GM18951 (cell line): ENCODE results near the gene ITPR3.

Source experiments
- POLR2A ChIP-seq: IDR thresholded peaks from 4 replicates; pipeline ENCODE4 v1.6.1; 2011; ENCODE audit warnings: mild to moderate bottlenecking; ENCODE audit not compliant: insufficient read length, insufficient read depth; ENCODE audit errors: extremely low read depth
- in situ Hi-C: fragments of 300-500 bp; cut with MboI; formaldehyde crosslinking; loops from one replicate; pipeline ENCODE4 v1.12.0; 2022; ENCODE audit warnings: low sequenced_read_pairs, mixed read lengths, inconsistent platforms; ENCODE audit not compliant: unreplicated experiment

The ITPR3 gene

DNA sequence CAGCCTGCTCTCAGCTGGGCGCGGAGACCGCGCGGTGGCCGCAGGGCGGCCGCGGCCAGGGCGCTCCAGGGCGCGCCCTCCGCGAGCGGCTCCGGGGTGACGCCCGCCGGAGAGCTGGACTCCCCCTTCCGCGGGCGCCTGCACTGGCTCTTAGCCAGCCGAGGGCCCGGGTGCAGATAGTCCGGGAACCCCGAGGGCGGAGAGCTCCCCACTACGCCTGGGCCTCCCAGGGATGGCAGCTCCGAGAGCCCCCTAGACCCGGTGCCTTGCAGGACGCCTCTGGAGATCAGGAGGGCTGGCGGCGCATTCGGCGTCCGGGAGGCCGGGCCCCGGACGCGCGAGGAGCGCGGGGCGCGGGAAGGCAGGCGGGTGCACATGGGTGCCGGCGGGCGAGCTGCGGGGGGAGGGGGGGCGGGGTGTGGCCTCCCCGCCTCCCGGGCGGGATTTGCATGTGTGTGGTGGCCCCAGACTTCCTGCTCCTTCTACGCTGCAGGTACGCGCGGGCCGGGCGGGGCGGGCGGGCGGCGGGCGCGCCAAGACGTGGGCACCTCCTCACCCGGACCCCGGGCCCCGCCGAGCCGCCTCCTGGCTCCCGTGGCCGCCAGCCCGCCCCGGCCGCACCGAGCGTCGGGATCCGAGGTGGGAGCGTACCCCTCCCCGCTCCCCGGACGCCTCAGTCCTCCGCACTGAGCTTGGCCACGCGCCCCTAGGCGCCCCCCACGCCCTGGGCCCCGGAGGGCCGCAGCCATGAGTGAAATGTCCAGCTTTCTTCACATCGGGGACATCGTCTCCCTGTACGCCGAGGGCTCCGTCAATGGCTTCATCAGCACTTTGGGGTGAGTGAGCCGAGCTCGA lies at the start of gene ITPR3:
ITPR3 (plus strand) TSS at position 467 of the 855 bp plus-strand sequence; CDS start at position 748, 281 bp downstream.
- in situ Hi-C loops, result no loop called here
- TF ChIP-seq POLR2A, result peak; percentile 73

DNA sequence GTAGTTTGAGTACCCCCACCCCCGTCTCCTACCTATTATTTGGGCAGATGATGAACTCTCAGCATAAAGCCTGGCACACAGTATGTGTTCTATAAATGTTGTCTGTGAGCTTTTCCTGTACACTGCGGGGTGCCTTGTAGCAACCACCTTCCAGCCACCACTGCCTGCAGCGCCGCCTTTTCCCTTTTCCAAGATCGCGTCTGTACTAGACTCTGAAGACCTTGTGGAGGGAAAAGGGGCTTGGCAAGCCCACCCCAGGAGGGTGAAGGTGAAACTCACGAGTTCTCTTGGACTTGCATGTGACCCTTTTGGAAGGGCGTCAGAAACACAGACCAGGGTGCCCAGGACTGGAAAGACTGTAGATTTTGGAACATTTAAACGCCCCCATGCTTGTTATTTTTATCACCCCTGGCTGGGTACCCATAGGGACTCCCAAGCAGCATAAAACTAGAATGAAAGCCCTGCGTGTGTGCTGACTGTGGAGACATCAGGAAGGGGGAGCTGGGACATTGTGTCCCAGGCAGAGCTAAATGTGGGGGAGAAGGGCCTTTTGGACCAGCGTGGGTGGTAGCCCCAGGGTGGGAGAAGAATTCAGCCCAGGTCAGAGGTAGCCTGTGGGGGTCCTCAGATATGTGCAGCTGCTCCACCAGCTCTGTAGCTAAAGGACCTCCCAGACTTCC lies 49.3 kb upstream of the ITPR3 start:
- in situ Hi-C loops, result no loop called here
- TF ChIP-seq POLR2A, result no peak

DNA sequence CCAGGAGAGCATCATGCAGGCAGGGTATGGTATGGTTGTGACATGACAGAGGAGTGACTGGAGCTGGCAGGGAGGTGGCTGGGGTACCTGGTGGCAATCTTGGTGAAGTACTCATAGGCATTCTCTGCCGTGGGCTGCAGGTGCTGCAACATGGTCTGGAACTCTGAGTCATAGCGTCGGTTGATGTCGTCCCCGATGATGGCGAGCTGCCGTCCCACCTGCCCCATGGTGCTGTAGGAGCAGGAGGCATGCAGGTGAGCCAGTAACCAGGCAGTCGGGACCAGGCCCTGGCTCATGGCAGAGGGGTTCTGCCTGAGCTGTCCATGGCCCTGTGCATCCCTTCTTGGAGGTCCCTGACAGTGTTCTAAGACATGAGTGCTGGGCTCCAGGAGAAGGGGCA lies 45.9 kb upstream of the ITPR3 start:
- TF ChIP-seq POLR2A, result no peak
- in situ Hi-C loops, result no loop called here

DNA sequence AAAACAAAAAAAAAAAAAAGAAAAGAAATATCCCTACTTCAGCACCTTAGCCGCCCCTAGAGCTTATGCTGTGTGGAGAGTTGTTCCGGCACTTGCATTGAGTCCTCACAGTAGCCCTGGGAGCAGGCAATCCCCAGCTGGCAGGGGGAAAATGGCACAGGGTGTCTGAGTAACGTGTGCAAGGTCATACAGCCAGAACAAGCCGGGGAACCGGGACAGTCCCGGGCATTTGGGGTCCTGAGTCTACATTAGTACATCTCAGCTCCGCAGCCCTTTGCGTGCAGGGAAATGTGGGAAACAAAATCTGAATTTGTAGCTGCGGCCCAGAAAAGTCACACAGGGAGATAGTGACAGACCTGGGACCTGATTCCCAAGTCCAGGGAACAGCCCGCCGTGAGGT lies 44.5 kb upstream of the ITPR3 start:
- in situ Hi-C loops, result no loop called here
- no peak for TF ChIP-seq POLR2A

GRCh38 chr6:33577106-33577535 lies 44.0 kb upstream of the ITPR3 start:
- in situ Hi-C loops, result no loop called here
- TF ChIP-seq POLR2A, result no peak

DNA sequence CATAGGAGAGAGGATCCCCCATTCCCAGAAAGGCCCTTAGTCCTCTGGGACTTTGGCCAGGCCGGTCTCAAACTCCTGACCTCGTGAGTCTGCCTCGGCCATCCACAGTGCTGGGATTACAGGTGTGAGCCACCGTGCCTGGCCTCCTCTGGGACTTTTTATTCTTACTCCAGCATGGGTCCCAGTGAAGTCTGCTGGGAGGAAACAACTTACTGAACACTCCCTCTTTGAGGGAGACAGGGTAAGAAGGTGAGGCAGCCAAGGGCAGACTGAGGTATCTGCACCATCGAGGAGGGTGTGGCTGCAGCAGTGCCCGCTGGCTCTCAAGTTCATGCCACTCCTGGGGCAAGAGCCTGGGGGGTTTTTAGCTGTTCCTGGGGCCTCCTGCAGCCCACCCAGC lies 43.4 kb upstream of the ITPR3 start:
- TF ChIP-seq POLR2A, result no peak

DNA sequence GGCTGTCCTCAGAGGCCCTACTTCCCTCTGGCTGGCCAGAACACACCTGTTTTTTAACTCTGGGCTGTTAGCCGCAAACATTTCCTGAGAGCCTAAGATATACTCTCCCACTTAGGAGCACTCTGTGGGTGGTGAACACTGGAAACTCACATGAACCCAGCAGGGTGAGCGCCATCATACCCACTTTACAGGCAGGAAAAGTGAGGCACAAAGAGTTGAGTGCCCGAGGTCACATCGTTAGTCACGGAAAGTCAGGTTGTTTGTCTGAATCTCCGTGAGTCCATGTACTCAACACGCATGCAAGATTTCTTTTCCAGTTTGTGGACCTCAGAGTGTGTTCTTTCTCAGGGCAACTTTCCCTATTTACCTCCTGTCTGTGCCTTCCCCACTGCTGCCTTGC lies 43.0 kb upstream of the ITPR3 start:
- no peak for TF ChIP-seq POLR2A
- in situ Hi-C loops, result no loop called here

More for the DNA sequence above, 43.4 kb upstream of the ITPR3 start:
- in situ Hi-C loops, result no loop called here

DNA sequence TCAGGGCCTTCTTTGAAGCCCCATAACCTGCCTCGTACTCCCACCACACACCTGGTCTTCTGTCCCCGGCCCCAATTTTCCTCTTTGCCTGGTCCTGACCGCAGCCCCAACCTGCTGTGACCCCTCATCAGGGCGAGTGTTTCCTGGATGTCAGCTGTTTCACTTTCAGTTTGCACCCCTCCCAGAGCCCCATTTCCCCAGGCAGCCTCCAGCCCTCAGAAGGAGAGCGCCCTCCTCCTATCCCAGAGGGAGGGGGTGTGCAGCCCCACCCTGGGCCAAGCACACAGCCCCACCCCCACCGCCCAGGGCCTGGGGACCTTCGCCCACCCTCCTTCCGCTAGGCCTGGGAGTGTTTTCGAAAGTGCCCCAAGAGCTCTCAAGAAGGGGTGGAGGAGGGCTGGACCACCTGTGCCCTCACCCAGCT lies 42.5 kb upstream of the ITPR3 start:
- no peak for TF ChIP-seq POLR2A
- in situ Hi-C loops, result no loop called here

- in situ Hi-C loops, result loop anchor here (10.0 kb wide), 1 partner anchor 125 kb away; no protein-coding TSS in a partner anchor
- peak; percentile 78 for TF ChIP-seq POLR2A
Observed at GRCh38 chr6:33579828-33580714, 41.1 kb upstream of the ITPR3 start, which contains the start of gene BAK1. Gene BAK1 (minus strand): TSS chr6:33580276. CDS start chr6:33577604, 2,672 bp downstream.

GRCh38 chr6:33581186-33581585 lies 39.9 kb upstream of the ITPR3 start:
- TF ChIP-seq POLR2A, result no peak
- in situ Hi-C loops, result loop anchor here (10.0 kb wide), 1 partner anchor 124 kb away; no protein-coding TSS in a partner anchor

DNA sequence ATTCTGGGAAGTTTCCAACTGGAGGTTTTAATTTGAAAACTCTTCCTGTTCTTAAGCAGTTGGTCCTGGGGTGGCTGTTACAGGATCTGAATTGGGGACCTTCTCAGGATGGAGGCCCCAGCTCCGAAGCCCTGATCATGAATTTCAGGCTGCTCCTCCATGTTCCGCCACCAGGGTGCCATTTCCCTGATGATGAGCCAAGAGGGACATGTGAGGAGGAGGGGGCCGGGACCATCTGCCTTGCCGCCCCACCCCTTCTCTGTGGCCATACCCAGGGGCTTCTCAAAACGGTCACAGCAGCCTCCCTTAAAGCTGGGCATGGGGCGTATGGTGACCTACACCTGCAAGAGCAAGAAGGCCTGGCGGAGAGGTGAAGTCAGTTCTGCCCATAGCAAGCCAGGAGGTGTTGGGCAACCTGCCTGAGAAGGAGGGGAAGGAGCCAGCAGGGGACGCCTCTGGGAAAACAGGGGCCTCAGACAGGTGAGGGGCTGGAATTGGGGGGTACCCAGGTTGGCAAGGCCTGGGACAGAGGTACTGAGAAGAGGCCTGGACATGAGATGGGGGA lies 37.4 kb upstream of the ITPR3 start:
- TF ChIP-seq POLR2A, result no peak
- in situ Hi-C loops, result loop anchor here (10.0 kb wide), 1 partner anchor 121 kb away; no protein-coding TSS in a partner anchor

DNA sequence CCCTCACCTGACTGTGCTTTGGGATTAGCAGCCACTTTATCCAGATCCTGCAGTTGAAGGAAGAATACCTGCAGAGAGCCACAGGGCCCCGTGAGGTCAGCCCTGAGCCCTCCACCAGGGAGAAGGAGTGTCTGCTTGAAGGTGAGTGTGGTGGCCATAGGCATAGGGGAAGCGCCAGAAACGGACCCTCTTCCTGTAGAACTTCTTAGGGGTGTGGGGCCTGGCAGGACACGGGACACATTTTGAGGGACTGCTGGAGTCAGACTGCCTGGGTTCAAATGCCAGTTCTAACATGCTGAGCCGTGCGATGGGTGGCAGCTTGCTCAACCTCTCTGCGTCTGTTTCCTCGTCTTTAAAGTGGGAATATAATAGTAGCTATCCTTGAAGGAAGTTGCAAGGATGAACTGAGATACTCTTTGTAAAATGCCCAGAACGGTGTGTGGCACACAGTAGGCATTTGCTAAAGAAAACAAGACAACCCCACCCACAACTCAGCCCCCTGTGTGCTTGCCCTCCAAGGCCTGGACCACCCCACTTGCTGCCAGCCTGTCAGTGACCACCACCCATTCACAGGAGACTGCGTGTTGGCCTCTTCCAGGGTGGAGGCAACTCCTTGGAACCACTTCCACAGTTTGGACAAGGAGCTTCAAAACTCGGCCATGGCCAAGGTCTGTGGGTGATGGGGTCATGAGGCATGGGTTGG lies 36.3 kb upstream of the ITPR3 start:
- no peak for TF ChIP-seq POLR2A
- in situ Hi-C loops, result loop anchor here (10.0 kb wide), 1 partner anchor 120 kb away; no protein-coding TSS in a partner anchor
